Middle frontal gyrus (tissue), 1 donor: Measurements from ENCODE around the gene PCDHGA4.
"Not testable (repeated sequence)": the region's sequence is repeated elsewhere in the genome, so short reads cannot be mapped to it uniquely, and the experiment has no call there.

ENCODE experiments used
- DNase-seq: peaks from one replicate; pipeline ENCODE4 v3.0.0-alpha.2; 2015; ENCODE audit warnings: low spot score; ENCODE audit errors: extremely low spot score

Gene PCDHGA4

DNA sequence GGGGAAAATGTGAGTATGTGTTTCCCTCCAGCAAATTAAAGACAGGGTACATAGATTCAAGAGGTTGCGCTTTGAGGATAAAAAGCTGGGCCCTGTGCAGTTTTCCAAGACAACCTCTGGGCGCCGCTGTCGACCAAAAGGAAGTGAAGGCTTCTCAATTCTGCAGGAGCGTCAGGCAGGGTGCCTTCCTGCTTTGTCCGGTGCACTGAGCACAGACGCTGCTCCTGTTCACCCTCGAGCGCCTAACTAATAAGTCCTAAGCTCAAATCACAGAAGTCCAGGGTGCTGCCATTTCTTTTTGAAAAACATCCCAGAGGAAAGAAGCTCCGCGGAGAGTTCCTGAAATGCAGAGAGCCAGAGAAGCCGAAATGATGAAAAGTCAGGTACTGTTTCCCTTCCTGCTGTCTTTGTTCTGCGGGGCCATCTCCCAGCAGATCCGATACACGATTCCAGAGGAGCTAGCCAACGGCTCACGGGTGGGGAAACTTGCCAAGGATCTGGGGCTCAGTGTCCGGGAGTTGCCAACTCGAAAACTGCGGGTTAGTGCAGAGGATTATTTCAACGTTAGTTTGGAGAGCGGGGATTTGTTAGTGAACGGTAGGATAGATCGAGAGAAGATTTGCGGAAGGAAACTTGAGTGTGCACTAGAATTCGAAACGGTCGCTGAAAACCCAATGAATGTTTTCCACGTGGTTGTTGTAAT is 4.8 kb upstream of the PCDHGA4 start, which contains the start of gene PCDHGB1:
Gene PCDHGB1 (plus strand): TSS at position 183 of the 703 bp plus-strand sequence. CDS start 162 bp downstream, at position 345.
- no peak for DNase-seq

DNA sequence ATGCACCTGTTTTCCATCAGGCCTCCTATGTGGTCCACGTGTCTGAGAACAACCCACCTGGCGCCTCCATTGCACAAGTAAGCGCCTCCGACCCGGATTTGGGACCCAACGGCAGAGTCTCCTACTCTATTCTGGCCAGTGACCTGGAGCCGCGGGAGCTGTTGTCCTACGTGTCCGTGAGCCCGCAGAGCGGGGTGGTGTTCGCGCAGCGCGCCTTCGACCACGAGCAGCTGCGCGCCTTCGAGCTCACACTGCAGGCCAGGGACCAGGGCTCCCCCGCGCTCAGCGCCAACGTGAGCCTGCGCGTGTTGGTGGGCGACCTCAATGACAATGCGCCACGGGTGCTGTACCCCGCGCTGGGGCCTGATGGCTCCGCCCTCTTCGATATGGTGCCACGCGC is 3.2 kb upstream of the PCDHGA4 start:
- no peak for DNase-seq

DNA sequence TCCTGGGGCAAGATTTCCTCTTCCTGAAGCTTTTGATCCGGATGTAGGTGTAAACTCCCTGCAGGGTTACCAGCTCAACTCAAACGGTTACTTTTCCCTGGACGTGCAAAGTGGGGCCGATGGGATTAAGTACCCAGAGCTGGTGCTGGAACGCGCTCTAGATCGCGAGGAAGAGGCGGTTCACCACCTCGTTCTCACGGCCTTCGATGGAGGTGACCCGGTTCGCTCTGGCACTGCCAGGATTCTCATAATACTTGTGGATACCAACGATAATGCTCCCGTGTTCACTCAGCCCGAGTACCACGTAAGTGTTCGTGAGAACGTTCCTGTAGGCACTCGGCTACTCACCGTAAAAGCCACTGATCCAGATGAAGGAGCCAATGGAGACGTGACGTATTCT is 820 bp downstream of the PCDHGA4 start:
- DNase-seq = no peak

DNA sequence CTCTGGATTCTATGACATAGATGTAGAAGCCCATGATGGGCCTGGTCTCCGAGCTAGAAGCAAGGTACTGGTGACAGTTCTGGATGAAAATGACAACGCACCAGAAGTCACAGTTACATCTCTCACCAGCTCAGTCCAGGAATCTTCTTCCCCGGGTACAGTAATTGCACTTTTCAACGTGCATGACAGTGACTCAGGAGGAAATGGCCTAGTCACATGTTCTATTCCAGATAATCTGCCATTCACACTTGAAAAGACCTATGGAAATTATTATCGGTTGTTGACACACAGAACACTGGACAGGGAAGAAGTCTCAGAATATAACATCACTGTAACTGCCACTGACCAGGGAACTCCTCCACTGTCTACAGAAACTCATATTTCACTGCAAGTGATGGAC is 1.3 kb downstream of the PCDHGA4 start:
- no peak for DNase-seq

DNA sequence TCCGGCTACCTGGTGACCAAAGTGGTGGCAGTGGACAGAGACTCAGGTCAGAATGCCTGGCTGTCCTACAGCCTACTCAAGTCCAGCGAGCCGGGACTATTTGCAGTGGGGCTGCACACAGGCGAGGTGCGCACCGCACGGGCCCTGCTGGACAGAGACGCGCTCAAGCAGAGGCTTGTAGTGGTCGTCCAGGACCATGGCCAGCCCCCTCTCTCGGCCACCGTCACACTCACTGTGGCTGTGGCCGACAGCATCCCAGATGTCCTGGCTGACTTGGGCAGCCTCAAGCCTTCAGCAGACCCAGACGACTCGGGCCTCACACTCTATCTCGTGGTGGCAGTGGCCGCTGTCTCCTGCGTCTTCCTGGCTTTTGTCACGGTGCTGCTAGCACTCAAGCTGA is 2.1 kb downstream of the PCDHGA4 start:
- no peak for DNase-seq

DNA sequence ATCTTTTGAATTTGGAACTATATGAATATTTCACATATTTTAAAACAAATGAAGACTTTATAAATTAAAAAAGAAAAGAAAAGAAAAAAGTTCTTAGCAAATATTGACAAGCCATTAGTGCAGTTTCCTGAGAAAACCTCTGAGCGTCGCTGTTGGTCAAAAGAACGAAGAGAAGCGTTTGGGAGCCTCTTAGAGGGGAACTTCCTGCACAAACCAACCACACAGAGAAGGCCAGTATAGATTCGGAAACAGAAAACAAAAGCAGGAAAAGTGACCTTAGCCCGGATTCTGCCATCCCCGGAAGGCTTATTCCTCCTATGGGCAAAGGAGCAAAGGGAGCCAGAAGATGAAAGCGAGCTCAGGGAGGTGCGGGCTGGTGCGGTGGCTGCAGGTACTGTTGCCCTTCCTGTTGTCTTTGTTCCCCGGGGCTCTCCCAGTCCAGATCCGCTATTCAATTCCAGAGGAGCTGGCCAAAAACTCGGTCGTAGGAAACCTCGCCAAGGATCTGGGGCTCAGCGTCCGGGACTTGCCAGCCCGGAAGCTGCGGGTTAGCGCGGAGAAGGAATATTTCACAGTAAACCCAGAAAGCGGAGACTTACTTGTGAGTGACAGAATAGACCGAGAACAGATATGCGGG is 5.1 kb downstream of the PCDHGA4 start, which contains the start of gene PCDHGB2:
Gene PCDHGB2 (plus strand): TSS at position 205 of the 637 bp plus-strand sequence. CDS start 142 bp downstream, at position 347.
- no peak for DNase-seq

DNA sequence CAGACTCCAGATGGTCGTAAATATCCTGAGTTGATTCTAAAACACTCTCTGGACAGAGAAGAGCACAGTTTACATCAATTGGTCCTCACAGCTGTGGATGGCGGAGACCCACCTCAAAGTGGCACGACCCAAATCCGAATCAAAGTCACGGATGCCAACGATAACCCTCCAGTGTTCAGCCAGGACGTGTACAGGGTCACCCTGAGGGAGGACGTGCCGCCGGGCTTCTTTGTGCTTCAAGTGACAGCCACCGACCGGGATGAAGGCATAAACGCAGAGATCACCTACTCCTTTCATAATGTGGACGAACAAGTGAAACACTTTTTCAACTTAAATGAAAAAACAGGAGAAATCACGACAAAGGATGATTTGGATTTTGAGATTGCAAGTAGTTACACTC is 5.9 kb downstream of the PCDHGA4 start:
- no peak for DNase-seq

DNA sequence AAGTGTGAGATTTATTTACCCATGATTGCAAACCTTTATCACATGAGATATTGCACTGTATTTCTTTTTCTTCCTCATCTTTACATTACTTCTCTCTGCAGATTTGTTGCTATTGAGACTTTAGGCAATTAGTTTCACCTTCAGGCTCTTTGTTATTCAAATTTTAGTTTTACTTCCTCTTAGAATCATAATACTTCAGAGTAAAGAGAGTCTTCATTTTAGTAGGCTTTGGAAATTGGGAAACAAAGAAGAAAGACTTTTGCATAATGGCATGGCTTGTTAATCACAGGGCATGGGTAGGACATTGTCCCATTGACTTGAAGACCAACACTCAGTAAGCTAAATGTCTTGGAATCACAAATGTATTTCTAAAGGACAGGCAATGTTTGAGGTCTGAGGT is 7.9 kb downstream of the PCDHGA4 start:
- no peak for DNase-seq

DNA sequence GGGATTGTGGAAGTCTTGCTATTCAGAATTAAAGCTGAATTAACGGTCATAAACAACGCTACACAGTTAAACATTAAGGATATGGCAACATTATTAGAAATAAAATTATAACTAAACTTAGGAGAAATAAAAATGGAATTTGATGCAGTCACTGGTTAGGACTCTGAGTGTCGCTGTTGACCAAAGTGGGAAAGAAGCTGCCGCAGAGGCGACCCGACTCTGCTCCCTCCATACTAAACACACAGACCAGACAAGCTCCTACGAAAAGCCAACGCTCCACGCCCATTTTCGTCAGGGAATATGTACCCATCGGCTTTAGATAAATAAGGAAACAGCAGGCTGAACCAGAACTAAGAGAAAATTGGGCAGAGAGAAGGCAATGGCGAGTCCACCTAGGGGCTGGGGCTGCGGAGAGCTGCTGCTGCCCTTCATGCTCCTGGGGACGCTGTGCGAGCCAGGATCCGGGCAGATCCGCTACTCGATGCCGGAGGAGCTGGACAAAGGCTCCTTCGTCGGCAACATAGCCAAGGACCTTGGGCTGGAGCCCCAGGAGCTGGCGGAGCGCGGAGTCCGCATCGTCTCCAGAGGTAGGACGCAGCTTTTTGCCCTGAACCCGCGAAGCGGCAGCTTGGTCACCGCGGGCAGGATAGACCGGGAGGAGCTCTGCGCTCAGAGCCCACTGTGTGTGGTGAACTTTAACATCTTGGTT is 9.3 kb downstream of the PCDHGA4 start, which contains the start of gene PCDHGA5:
Gene PCDHGA5 (plus strand): TSS at position 211 of the 709 bp plus-strand sequence. CDS start 169 bp downstream, at position 380.
- no peak for DNase-seq

DNA sequence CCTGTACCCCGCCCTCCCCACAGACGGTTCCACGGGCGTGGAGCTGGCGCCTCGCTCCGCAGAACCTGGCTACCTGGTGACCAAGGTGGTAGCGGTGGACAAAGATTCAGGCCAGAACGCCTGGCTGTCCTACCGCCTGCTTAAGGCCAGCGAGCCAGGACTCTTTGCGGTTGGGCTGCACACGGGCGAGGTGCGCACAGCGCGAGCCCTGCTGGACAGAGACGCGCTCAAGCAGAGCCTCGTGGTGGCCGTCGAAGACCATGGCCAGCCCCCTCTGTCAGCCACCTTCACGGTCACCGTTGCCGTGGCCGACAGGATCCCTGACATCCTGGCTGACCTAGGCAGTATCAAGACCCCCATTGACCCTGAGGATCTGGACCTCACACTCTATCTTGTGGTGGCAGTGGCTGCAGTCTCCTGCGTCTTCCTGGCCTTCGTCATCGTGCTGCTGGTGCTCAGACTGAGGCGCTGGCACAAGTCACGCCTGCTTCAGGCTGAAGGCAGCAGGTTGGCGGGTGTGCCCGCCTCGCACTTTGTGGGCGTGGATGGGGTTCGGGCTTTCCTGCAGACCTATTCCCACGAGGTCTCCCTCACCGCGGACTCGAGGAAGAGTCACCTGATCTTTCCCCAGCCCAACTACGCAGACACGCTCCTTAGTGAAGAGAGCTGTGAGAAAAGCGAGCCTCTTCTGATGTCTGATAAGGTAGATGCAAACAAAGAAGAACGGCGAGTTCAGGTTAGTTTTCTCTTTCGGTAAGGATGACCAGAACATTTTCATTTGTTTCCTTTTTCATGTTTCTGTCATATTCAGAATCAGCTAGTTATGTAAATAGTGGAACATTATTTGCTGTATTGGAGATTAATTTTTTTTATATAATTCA is 11.4 kb downstream of the PCDHGA4 start:
- DNase-seq = no peak

DNA sequence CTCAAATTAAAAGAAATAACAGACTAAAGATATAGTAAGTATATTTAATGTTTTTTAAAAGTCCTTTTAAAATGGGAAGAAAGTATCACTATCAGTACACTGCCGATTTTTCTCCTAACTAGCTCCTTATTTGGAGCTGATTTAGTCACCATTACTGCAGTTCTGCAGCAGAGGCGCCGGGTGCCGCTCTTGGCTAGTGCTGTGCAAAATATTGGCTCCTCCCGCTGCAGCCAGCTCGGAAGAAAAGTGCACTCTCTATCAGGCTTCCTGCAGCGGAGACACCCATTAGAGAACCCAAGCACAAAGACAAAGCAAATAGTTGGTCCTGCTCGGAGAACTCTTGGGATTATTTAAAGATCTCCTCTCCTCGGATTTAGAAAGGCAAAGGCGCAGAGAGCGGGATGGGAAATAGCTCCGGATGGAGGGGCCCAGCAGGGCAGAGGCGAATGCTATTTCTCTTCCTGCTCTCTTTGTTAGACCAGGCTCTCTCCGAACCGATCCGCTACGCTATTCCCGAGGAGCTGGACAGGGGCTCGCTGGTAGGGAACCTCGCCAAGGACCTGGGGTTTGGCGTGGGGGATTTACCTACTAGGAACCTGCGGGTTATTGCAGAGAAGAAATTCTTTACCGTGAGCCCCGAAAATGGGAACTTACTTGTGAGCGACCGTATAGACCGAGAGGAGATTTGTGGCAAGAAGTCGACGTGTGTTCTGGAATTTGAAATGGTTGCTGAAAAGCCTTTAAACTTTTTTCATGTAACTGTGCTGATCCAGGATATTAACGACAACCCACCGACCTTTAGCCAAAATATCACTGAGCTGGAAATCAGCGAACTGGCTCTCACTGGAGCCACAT is 15.4 kb downstream of the PCDHGA4 start, which contains the start of gene PCDHGB3:
Gene PCDHGB3 (plus strand): TSS at position 249 of the 855 bp plus-strand sequence. CDS start 153 bp downstream, at position 402.
- no peak for DNase-seq

DNA sequence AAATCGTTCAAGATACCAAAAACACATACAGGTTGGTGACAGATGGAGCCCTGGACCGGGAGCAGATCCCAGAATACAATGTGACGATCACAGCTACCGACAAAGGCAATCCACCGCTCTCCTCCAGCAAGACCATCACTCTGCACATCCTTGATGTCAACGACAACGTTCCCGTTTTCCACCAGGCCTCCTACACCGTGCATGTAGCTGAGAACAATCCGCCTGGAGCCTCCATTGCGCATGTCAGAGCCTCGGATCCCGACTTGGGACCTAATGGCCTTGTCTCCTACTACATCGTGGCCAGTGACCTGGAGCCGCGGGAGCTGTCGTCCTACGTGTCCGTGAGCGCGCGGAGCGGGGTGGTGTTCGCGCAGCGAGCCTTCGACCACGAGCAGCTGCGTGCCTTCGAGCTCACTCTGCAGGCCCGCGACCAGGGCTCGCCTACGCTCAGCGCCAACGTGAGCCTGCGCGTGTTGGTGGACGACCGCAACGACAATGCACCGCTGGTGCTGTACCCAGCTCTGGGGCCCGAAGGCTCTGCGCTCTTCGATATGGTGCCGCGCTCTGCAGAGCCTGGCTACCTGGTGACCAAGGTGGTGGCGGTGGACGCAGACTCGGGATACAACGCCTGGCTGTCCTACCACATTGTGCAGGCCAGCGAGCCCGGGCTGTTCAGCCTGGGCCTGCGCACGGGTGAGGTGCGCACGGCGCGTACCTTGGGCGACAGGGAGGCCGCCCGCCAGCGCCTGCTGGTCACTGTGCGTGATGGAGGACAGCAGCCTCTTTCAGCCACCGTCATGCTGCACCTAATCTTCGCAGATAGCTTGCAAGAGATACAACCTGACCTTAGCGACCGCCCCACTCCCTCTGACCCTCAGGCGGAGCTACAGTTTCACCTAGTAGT is 17.0 kb downstream of the PCDHGA4 start:
- DNase-seq = no peak

DNA sequence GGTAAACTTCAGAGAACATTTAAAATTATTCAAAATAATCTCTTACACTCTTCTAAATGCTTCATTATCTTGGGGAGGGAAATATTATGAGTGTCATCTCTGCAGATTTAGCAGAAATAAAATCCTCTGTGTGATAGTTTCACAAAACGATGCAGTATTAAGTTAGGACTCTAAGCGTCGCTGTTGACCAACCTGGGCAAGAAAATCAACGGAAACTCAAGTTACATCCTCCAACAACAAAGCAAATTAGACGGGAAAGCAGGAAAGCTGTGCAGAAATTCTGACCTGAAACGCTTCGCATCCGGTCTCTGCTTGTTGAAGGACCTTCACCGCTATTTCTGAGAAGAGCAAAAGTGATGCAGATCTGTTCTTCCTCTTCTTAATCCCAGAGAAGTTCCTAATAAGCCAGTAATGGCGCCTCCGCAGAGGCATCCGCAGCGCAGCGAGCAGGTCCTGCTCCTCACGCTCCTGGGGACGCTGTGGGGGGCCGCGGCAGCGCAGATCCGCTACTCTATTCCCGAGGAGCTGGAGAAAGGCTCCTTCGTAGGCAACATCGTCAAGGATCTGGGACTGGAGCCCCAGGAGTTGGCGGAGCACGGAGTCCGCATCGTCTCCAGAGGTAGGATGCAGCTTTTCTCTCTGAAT is 19.0 kb downstream of the PCDHGA4 start, which contains the start of gene PCDHGA6:
Gene PCDHGA6 (plus strand): TSS at position 219 of the 645 bp plus-strand sequence. CDS start 193 bp downstream, at position 412.
- DNase-seq = no peak

DNA sequence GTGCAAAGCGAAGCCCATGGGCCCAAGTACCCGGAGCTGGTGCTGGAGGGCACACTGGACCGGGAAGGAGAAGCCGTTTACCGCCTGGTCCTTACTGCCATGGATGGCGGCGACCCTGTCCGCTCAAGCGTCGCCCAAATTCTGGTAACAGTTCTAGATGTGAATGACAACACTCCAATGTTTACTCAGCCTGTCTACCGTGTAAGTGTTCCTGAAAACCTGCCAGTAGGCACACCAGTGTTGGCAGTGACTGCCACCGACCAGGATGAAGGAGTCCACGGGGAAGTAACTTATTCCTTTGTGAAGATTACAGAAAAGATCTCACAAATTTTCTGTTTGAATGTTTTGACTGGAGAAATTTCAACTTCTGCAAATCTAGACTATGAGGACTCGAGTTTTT is 19.8 kb downstream of the PCDHGA4 start:
- DNase-seq = no peak

DNA sequence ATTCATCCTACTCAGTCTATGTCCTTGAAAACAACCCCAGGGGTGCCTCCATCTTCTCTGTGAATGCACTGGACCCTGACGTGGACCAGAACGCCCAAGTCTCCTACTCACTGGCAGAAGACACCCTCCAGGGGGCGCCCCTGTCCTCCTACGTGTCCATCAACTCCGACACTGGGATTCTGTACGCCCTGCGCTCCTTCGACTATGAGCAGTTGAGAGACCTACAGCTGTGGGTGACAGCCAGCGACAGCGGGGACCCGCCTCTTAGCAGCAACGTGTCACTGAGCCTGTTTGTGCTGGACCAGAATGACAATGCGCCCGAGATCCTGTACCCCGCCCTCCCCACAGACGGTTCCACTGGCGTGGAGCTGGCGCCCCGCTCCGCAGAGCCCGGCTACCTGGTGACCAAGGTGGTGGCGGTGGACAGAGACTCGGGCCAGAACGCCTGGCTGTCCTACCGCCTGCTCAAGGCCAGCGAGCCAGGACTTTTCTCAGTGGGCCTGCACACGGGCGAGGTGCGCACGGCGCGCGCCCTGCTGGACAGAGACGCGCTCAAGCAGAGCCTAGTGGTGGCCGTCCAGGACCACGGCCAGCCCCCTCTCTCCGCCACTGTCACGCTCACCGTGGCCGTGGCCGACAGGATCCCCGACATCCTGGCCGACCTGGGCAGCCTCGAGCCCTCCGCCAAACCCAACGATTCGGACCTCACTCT is 20.8 kb downstream of the PCDHGA4 start:
- DNase-seq = not testable (repeated sequence)

DNA sequence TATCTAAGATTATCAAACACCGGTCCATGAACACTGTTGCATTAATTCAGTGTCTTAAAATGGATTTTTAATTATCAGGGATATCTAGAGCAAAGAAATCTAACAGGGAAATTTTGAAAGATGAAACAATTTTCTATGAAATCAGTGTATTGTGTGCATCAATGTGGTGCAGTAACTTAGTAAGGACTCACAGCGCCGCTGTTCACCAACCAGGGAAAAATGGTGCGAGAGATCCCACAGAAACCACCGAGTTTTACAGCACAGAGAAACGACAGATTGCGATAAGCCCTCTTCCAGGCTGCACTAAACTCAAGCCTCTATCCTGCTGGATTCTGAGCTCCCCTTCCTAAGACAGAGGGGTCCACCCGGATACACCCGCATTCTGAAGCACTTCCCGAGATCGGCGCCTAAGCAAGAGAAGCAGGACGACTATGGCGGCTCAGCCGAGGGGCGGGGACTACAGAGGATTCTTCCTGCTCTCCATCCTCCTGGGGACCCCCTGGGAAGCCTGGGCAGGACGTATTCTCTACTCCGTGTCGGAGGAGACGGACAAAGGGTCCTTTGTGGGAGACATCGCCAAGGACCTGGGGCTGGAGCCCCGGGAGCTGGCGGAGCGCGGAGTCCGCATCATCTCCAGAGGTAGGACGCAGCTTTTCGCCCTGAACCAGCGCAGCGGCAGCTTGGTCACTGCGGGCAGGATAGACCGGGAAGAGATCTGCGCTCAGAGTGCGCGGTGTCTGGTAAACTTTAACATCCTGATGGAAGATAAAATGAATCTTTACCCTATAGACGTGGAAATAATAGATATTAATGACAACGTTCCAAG is 27.9 kb downstream of the PCDHGA4 start, which contains the start of gene PCDHGA7:
Gene PCDHGA7 (plus strand): TSS at position 274 of the 826 bp plus-strand sequence. CDS start 158 bp downstream, at position 432.
- no peak for DNase-seq

DNA sequence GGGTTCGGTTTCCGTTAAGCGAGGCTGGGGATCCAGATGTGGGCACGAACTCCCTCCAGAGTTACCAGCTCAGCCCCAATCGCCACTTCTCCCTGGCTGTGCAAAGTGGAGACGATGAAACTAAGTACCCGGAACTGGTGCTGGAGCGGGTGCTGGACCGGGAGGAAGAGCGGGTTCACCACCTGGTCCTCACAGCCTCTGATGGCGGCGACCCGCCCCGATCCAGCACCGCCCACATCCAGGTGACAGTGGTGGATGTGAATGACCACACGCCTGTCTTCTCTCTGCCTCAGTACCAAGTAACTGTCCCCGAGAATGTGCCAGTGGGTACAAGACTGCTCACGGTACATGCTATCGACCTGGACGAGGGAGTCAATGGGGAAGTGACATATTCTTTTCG is 28.5 kb downstream of the PCDHGA4 start:
- DNase-seq = no peak
